Activated B cell treated with CpG ODN at 0.5 μM for 24 hours (primary cell): Measurements from ENCODE around the gene NEURL1B. TPM values are rescaled to one million over a fixed set of nuclear protein-coding genes. Genes with fewer than 3 reads are reported as not detected.

Experiments
- ATAC-seq: fragments of 200-7000 bp; cut with Tn5 transposase; one replicate; pipeline ENCODE4 v1.10.0; 2021; ENCODE audit warnings: low read depth, mild to moderate bottlenecking, moderate library complexity
- CTCF ChIA-PET: fragments of 350-600 bp; sonication (Branson Sonifier 250); formaldehyde crosslinking; loops from one replicate; lab custom pipeline; 2021; ENCODE audit warnings: antibody characterized with exemption; lab: Charles Lee
- POLR2A ChIA-PET: fragments of 350-600 bp; sonication (Branson Sonifier 250); formaldehyde crosslinking; loops from one replicate; lab custom pipeline; 2021; ENCODE audit warnings: antibody characterized with exemption; lab: Charles Lee
- DNase-seq: peaks from one replicate; pipeline ENCODE4 v3.0.0; 2022
- H3K27ac Mint-ChIP-seq: one replicate; pipeline ENCODE4 v1.8.0; 2020; ENCODE audit warnings: mixed read lengths
- H3K27me3 Mint-ChIP-seq: one replicate; pipeline ENCODE4 v1.8.0; 2021; ENCODE audit warnings: mixed read lengths
- H3K36me3 Mint-ChIP-seq: one replicate; pipeline ENCODE4 v1.8.0; 2021; ENCODE audit warnings: low read depth, mixed read lengths
- H3K4me1 Mint-ChIP-seq: one replicate; pipeline ENCODE4 v1.8.0; 2021; ENCODE audit warnings: mixed read lengths
- H3K4me3 Mint-ChIP-seq: one replicate; pipeline ENCODE4 v1.8.0; 2020; ENCODE audit warnings: mild to moderate bottlenecking, mixed read lengths
- H3K9me3 Mint-ChIP-seq: one replicate; pipeline ENCODE4 v1.8.0; 2020; ENCODE audit warnings: mixed read lengths
- intact Hi-C: fragments of 100-400 bp; cut with micrococcal nuclease; formaldehyde crosslinking; loops from one replicate; pipeline ENCODE4 v1.15.1; 2024
- total RNA-seq: library from RNA; stranded (reverse); gene quantifications from 2 replicates; pipeline ENCODE4 v1.2.3, GENCODE V29; 2022
- TF ChIP-seq, protein P1 (sequence below): fragments of 200-600 bp; IDR thresholded peaks from one replicate; pipeline ENCODE4 v1.8.0; 2022; ENCODE audit warnings: antibody characterized with exemption, mild to moderate bottlenecking

NEURL1B gene
- total RNA-seq, 1 donor from 2014 or later: 0.09 TPM

DNA sequence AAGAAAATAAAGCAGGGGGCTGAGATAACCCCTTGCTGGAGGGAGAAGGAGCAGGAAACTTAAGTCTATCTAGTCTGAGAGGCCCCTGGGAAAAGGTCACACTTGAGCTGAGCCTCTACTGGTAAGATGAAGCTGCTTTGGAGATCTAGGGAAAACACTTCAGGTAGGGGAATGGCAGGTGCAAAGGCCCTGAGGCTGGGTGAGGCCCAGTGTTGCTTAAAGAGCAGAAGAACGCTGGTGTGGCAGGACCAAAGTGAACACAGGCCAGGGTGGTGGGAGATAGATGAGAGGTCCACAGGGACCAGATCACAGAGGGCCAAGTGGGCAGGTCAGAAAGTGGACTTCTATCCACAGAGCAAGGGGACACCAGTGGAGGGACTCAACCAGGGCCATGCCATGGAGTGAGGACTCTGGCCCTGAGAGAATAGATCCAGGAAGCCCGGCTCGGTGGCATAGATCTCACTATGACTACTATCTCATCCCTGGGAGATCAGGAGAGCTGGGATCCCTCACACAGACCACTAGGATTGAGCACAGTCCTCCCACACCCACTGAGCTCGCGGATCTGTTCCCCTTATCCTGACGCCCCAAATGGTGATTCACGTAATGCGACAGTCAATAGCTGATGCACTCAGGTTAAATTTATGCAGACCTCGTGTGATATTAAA is 17.6 kb upstream of the NEURL1B start:
- H3K27ac Mint-ChIP-seq: no peak overlapping the region

DNA sequence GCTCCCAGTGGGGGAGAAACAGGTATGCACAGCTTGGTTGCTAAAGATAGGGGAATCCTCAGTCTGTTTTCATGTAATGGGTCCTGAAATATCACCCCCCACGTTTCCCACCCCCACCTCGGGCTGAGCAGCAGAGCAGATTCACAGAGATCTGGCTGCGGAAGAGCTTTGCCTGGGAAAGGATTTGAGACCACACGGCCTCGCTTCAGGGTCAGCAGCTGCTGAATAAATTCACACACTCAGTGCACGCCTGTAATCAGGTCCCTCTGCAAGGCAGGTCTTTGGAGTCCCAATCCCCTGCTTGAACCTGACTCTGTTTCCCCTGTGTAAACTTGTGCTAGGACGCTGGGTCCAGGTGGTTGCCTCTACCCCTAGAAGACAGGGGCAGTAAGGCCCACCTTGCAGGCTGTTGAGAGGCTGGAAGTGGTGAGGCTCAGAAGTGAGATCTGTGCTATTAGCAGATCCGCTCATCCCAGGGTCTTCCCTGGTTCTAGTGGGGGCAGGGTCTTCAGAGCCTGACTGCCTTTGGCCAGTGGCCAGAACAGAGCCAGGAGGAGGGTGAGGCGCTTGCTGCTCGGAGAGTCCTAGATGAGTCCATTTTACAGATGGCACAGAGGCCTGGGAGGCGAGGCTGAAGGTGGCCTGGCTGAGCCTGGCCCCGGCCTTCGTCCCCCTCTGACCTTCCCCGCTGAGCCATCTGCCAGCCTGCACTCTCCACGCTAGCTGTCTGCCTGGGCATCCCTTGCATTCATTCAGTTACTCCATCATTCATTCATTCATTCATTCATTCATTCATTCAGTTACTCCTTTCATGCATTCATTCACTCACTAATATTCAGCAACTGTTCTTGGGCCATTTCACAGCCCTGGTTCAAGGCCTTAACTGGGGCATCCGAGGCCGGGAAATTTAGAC is 16.7 kb upstream of the NEURL1B start:
- H3K27ac Mint-ChIP-seq: no peak overlapping the region
- ATAC-seq (no peak), DNase-seq (no peak)
- intact Hi-C loops: no loop called here
- H3K4me3 Mint-ChIP-seq: no peak overlapping the region
- H3K9me3 Mint-ChIP-seq: peaks cover 3% of the 10 kb centered on the region
- TF ChIP-seq, protein P1, sequence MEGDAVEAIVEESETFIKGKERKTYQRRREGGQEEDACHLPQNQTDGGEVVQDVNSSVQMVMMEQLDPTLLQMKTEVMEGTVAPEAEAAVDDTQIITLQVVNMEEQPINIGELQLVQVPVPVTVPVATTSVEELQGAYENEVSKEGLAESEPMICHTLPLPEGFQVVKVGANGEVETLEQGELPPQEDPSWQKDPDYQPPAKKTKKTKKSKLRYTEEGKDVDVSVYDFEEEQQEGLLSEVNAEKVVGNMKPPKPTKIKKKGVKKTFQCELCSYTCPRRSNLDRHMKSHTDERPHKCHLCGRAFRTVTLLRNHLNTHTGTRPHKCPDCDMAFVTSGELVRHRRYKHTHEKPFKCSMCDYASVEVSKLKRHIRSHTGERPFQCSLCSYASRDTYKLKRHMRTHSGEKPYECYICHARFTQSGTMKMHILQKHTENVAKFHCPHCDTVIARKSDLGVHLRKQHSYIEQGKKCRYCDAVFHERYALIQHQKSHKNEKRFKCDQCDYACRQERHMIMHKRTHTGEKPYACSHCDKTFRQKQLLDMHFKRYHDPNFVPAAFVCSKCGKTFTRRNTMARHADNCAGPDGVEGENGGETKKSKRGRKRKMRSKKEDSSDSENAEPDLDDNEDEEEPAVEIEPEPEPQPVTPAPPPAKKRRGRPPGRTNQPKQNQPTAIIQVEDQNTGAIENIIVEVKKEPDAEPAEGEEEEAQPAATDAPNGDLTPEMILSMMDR: no peak
- POLR2A ChIA-PET: no interaction called here
- CTCF ChIA-PET: no interaction called here
- H3K36me3 Mint-ChIP-seq: no peaks in the 10 kb centered on the region
- no peaks in the 10 kb centered on the region for H3K4me1 Mint-ChIP-seq
- peaks cover 2% of the 10 kb centered on the region for H3K27me3 Mint-ChIP-seq

More for the DNA sequence above, 17.6 kb upstream of the NEURL1B start:
- Mint-ChIP-seq H3K36me3 (no peaks in the 10 kb centered on the region), H3K4me3 (no peak overlapping the region), H3K27me3 (peaks cover 2% of the 10 kb centered on the region), H3K4me1 (no peaks in the 10 kb centered on the region), H3K9me3 (peaks cover 2% of the 10 kb centered on the region)
- POLR2A ChIA-PET: no interaction called here
- DNase-seq (no peak), ATAC-seq (no peak)
- intact Hi-C loops: no loop called here
- CTCF ChIA-PET: no interaction called here
- TF ChIP-seq, protein P1: no peak

DNA sequence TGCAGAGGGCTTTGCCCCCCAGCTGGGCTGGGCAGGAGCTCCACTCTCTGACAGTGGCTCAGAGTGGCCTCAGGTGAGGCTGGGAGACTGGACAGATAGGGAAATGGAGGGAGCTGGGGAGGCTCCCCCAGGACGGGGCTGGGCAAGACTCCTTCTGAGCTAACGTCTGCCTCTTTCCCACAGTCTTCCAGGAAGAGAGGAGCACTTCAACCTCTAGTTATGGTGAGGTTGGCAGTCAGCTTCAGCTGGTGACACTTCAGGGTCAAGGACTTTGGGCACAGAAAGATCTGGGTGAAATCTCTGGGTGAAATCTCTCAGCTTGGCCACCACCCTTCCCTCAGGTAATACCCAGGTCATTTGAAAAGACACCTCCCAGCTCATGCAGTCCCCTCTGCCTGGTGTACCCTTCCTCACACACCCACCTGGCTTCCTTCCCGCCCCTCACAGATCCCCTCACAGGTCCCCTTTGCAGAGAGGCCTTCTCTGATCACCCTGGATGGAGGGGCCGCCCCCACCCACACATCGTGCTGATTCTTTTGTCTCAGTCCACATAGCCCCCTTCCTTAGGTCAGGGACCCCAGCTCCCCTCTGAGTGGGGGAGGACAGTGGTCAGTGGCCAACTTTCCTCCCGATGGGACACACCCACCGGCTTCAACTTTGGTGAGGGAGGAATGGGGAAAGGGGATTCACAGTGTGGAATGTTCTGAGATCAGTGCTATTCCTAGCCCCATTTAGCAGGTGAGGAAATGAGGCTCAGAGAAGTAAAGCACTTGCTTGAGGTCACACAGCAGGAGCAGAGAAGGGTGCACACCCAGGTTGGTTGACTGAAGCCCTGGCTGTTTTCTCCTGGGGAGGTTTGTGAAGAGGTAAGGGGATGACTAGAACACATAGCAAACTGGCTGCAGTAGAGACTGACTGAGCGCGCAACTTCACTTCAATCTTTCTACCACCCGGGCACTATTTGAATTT is 15.8 kb upstream of the NEURL1B start:
- intact Hi-C loops: no loop called here
- Mint-ChIP-seq H3K9me3 (peaks cover 3% of the 10 kb centered on the region), H3K4me3 (no peak overlapping the region), H3K4me1 (no peaks in the 10 kb centered on the region), H3K27ac (no peak overlapping the region), H3K36me3 (no peaks in the 10 kb centered on the region), H3K27me3 (peaks cover 5% of the 10 kb centered on the region)
- ATAC-seq (no peak), DNase-seq (no peak)
- POLR2A ChIA-PET: no interaction called here
- TF ChIP-seq, protein P1: no peak
- CTCF ChIA-PET: no interaction called here

DNA sequence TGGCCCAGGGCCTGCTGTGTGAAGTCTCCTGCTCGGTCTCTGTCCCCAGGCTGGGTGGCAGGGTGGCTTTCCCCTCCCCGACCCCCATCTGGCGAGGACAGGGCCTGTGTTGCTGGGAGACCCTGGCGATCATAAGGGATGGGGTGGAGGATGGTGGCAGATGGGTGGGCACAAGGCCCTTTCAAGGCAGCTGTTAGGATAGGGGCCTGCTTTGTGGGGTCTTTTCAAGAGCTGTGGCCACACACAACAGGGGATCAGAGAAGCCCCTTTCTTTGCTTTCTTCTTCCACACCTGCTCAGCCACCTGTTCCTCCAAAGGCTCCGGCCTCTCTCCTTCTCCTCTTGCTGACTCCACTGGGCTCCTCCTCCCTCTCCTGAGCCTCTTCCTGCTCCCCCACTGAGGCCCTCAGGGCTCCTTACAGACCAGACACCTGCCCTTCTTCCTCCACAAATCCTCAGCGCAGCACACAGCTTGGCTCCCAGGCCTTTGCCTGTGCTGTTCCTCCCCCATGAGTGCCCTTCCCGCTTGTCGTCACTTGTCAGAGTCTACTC is 15.0 kb upstream of the NEURL1B start:
- TF ChIP-seq, protein P1: no peak
- no peaks in the 10 kb centered on the region for H3K36me3 Mint-ChIP-seq
- H3K9me3 Mint-ChIP-seq: peaks cover 3% of the 10 kb centered on the region
- intact Hi-C loops: no loop called here
- no peak overlapping the region for H3K27ac Mint-ChIP-seq
- ATAC-seq: no peak
- peaks cover 5% of the 10 kb centered on the region for H3K27me3 Mint-ChIP-seq
- H3K4me3 Mint-ChIP-seq: no peak overlapping the region
- CTCF ChIA-PET: no interaction called here
- DNase-seq: no peak
- H3K4me1 Mint-ChIP-seq: no peaks in the 10 kb centered on the region
- POLR2A ChIA-PET: no interaction called here
